ENCODE results near the gene SMG1. TPM values are rescaled to one million over a fixed set of nuclear protein-coding genes. Genes with fewer than 3 reads are reported as not detected.

SMG1 gene
- total RNA-seq, 1 donor from 2014 or later: 41.2 TPM

DNA sequence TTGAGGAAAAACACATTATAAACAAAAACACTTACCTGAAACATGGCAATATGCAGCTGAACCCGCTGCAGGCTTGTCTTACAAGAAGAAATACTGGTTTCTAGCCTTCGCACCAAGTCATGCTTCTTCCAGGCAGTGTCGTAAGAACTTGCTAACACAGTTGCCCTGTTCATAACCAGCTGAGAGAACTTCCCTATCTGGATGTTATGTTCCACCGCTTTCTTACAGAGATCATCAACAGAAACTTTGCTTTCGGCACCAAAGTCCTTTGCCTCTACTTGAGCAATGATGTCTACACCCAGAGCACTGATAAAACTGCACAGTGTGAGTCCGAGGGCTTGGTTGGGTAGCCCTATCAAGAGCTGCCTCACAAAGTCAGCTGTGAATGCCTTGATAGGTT, 97.0 kb downstream of the SMG1 start:
- no peak overlapping the region for H3K4me3 ChIP-seq
- H3K36me3 ChIP-seq: peaks cover 73% of the 10 kb centered on the region
- TF ChIP-seq, protein P1, sequence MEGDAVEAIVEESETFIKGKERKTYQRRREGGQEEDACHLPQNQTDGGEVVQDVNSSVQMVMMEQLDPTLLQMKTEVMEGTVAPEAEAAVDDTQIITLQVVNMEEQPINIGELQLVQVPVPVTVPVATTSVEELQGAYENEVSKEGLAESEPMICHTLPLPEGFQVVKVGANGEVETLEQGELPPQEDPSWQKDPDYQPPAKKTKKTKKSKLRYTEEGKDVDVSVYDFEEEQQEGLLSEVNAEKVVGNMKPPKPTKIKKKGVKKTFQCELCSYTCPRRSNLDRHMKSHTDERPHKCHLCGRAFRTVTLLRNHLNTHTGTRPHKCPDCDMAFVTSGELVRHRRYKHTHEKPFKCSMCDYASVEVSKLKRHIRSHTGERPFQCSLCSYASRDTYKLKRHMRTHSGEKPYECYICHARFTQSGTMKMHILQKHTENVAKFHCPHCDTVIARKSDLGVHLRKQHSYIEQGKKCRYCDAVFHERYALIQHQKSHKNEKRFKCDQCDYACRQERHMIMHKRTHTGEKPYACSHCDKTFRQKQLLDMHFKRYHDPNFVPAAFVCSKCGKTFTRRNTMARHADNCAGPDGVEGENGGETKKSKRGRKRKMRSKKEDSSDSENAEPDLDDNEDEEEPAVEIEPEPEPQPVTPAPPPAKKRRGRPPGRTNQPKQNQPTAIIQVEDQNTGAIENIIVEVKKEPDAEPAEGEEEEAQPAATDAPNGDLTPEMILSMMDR (IDR thresholded peaks at IDR 0.05; ENCODE audit: borderline replicate concordance): no peak
- no peaks in the 10 kb centered on the region for H3K9me3 ChIP-seq (replicated peaks)
- DNase-seq: no peak
- intact Hi-C loops (cut with micrococcal nuclease): no loop called here
- no peaks in the 10 kb centered on the region for H3K4me1 ChIP-seq
- no peaks in the 10 kb centered on the region for H3K27me3 ChIP-seq (ENCODE audit: low read depth)
- no peak overlapping the region for H3K27ac ChIP-seq (replicated peaks)

DNA sequence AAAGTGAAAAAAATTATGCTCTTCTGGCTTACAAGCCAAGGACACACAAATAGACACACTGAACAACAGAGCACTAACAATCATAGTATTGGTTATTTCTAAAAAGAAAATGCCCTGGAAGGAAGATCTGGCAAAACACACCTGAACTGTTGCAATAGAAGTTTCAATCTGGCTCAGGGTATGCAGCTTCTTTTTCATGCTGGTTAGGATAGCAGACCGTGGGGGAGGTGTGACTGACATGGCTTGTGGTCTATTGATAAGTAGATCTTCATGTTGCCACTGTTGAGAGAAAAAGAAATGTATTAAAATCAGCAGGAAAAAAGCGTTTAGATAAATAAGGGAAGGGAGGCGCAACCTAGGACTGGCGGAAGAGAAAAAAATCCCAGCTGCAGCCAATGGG, 98.3 kb downstream of the SMG1 start:
- no peak overlapping the region for H3K4me3 ChIP-seq
- no peaks in the 10 kb centered on the region for H3K4me1 ChIP-seq
- no peaks in the 10 kb centered on the region for H3K27me3 ChIP-seq (ENCODE audit: low read depth)
- DNase-seq: no peak
- TF ChIP-seq, protein P1 (IDR thresholded peaks at IDR 0.05; ENCODE audit: borderline replicate concordance): no peak
- intact Hi-C loops (cut with micrococcal nuclease): no loop called here
- no peak overlapping the region for H3K27ac ChIP-seq (replicated peaks)
- no peaks in the 10 kb centered on the region for H3K9me3 ChIP-seq (replicated peaks)
- H3K36me3 ChIP-seq: peaks cover 60% of the 10 kb centered on the region

DNA sequence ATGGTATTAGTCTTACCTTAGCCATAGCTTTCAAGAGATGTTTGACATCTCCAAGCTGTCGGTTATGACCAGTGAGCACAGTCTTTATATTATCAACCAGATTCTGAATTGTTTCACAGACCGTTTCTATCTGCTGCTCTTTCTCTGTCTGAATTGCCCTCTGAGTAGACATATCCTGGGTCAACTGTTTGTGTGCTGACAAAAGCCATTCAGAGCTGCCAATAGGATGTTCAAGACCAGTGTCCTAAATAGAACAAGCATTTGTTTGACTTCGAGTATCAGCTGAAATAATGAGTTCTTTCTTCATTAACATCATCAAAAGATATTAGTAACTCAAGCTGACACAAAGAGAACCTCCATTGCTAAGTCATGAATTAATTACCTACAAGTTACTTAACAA, 109.9 kb downstream of the SMG1 start:
- Histone ChIP-seq H3K27ac (replicated peaks) (no peak overlapping the region), H3K4me3 (no peak overlapping the region), H3K9me3 (replicated peaks) (no peaks in the 10 kb centered on the region), H3K4me1 (no peaks in the 10 kb centered on the region), H3K36me3 (peaks cover 89% of the 10 kb centered on the region), H3K27me3 (ENCODE audit: low read depth) (no peaks in the 10 kb centered on the region)
- TF ChIP-seq, protein P1 (IDR thresholded peaks at IDR 0.05; ENCODE audit: borderline replicate concordance): no peak
- intact Hi-C loops (cut with micrococcal nuclease): no loop called here
- DNase-seq: no peak

DNA sequence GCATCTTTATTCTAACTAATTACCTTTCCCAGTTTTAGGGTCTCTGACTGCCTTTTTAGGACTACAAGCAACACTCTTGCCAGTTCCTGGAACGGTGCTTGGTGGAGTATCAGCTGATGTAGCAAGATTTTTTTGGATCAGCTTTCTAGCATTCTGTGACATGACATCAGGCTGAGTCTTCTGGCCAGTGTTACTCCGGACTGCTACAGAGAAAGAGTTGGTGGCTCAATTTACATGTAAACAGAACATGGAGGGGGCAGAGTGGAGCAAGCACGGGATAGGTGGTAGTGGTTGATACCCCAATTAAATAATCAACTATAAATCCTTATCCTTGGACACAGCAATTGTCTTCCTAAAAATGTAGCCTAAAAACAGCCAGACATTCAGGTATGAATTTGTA, 114.3 kb downstream of the SMG1 start:
- no peak for DNase-seq
- intact Hi-C loops (cut with micrococcal nuclease): no loop called here
- H3K9me3 ChIP-seq (replicated peaks): no peaks in the 10 kb centered on the region
- no peaks in the 10 kb centered on the region for H3K27me3 ChIP-seq (ENCODE audit: low read depth)
- peaks cover 93% of the 10 kb centered on the region for H3K36me3 ChIP-seq
- H3K4me1 ChIP-seq: no peaks in the 10 kb centered on the region
- TF ChIP-seq, protein P1 (IDR thresholded peaks at IDR 0.05; ENCODE audit: borderline replicate concordance): no peak
- no peak overlapping the region for H3K4me3 ChIP-seq
- H3K27ac ChIP-seq (replicated peaks): no peak overlapping the region

DNA sequence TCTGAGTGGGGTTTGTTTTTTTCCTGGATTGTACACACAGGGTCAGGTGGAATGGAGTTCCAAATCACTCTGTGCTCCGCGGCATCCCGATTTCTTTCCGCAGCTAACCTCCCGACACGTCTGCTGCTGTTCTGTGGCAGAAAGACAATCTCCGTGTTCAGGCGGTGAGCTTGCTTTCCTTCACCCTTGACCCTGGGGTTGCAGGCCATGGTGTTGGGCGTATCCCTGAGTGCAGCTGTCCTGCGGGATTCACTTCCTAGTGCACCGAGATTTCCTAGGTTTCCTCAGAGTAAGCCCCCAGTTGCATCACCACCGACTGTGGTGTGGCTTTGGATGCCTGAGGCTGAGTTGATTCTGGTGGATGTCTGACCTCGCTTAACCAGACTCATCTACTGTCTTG, 117.0 kb downstream of the SMG1 start:
- Histone ChIP-seq H3K9me3 (replicated peaks) (no peaks in the 10 kb centered on the region), H3K4me3 (no peak overlapping the region), H3K27me3 (ENCODE audit: low read depth) (no peaks in the 10 kb centered on the region), H3K27ac (replicated peaks) (no peak overlapping the region), H3K4me1 (peaks cover 11% of the 10 kb centered on the region), H3K36me3 (peaks cover 70% of the 10 kb centered on the region)
- no peak for DNase-seq
- TF ChIP-seq, protein P1 (IDR thresholded peaks at IDR 0.05; ENCODE audit: borderline replicate concordance): no peak
- intact Hi-C loops (cut with micrococcal nuclease): no loop called here

All from left ventricle myocardium inferior (tissue), 1 donor.